Right ventricle myocardium inferior (tissue), 1 donor: ENCODE results near the gene SBF2. TPM values are rescaled to one million over a fixed set of nuclear protein-coding genes. Genes with fewer than 3 reads are reported as not detected.

Source experiments
- ATAC-seq: fragments of 200-7000 bp; cut with Tn5 transposase; one replicate; pipeline ENCODE4 v1.9.1; 2020; ENCODE audit warnings: mild to moderate bottlenecking, moderate library complexity
- DNase-seq: peaks from one replicate; pipeline ENCODE4 v3.0.0; 2021; ENCODE audit errors: missing footprints
- intact Hi-C: fragments of 100-400 bp; cut with DNase I; formaldehyde crosslinking; loops from one replicate; pipeline ENCODE4 v1.11.0; 2022
- total RNA-seq: library from RNA; stranded (reverse); fragmentation: NEBNext Ultra II Directional; extraction: Animal tissue kit (Norgen Biotek cat#: 25700); gene quantifications from one replicate; pipeline ENCODE4 v1.2.1, GENCODE V29; 2021
- donor health status: DM: no; HTN: yes; CAD: no; lungs with severe emphysema.

Gene SBF2
- total RNA-seq, 1 donor from 2014 or later: 16.7 TPM

- ATAC-seq: peak; percentile 85
- peak; percentile 79 for DNase-seq
- intact Hi-C loops: no loop called here
These were observed 528.5 kb downstream of the SBF2 start for GRCh38 chr11:9765320-9766101.

DNA sequence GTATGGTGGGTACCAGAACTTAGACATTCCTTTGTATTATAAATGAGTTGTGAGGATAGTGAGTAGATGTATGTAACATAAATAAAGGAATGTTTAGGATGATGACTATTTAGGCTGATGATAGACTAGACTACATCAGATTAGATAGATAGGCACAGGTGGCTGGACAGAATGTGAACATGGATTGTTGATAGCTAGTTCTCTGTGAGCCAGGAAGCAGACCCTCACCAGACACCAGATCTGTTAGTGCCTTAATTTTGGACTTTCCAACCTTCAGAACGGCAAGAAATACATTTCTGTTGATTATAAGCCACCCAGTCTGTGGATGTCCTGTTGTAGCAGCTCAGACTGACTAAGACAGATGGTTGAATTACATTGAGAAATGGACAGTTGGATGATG is 530.7 kb downstream of the SBF2 start:
- DNase-seq (no peak), ATAC-seq (no peak)
- intact Hi-C loops: loop anchor here (5.0 kb wide), 1 partner anchor 39 kb away; no protein-coding TSS in a partner anchor

- intact Hi-C loops: loop anchor here (5.0 kb wide), 1 partner anchor 40 kb away; no protein-coding TSS in a partner anchor
- DNase-seq (no peak), ATAC-seq (no peak)
These were observed 531.5 kb downstream of the SBF2 start for GRCh38 chr11:9762531-9762930.

DNA sequence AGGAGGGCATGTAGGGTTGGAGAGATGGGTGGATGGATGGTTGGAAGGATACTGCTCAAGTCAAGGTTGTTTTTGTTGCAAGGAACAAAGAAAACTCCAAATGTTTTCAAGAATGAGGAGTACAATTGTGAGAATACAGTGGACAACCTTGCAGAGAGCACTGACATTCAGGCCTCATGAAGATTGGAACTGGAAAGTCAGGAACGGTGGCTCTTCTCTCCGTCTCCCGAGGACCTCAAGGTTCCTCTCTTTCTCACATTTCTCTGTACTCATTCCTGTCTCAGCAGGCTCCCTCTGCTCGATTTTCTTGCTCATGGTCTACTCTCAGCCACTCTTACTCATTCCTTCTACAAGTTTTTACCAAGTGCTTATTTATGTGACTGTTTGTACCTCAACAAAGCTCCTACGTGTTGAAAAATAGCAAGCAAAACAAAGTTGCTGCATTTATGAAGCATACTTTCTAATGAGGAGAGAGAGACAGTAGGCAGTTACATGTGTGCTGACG is 532.5 kb downstream of the SBF2 start:
- no peak for ATAC-seq
- intact Hi-C loops: loop anchor here (5.0 kb wide), 1 partner anchor 41 kb away; no protein-coding TSS in a partner anchor
- no peak for DNase-seq

DNA sequence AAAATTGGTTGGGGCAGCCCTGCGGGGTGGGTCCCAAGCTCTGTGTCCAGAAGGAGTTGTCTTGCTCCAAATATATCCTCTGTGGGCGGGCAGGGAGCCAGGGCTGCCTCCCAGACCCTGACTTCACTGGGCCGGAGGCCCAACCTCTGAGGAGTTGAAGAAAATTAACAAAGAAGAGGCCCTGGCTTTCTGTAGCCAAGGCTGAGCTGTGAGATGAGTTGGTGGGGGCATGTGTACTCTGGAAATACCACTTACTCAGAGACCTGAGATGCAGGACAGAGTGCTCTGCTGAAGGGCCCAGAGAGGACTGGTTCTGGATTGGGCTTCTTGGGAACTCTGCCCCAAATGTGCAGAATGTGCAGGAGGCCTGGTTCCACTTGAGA is 533.8 kb downstream of the SBF2 start:
- DNase-seq: peak; percentile 95
- intact Hi-C loops: loop anchor here (5.0 kb wide), 1 partner anchor 42 kb away; no protein-coding TSS in a partner anchor
- peak; percentile 66 for ATAC-seq

DNA sequence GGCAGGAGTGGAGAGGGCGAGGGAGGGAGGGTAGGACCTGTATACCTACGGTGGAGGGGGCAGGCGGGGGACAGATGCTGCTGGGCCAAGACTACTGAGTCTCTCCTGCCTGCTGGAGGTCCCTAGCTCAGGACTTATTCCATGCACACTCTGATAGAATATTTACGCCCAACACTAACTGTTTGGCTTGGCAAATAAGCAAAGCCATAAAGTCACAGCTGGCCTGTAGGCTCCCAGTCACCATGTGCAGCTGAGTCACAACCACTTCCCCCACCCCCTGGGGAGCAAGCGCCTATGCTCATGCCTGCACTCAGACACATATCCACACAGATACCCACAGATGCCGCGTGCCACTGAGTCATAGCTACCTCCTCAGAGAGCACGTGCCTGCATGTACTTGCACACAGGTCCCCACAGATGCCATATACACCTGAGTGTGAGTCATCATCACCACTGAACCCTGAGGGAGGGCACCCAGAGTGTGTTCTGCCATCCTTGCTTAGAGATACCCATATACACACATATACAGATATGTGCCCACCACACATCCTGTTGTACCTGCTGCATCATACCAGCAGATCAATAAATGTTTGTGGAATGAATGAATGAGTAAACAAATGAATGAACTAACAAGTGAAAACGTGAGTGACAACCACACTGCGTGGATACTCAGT is 534.4 kb downstream of the SBF2 start:
- ATAC-seq: peak; percentile 58
- DNase-seq: peak; percentile 88
- intact Hi-C loops: loop anchor here (2.0 to 5.0 kb wide), 3 partner anchors 43 to 187 kb away; partner anchors contain the start of gene WEE1

- peak; percentile 92 for DNase-seq
- peak; percentile 82 for ATAC-seq
- intact Hi-C loops: loop anchor here (1.0 to 5.0 kb wide), 5 partner anchors 62 to 564 kb away; partner anchors contain the start of gene WEE1
These were observed 535.1 kb downstream of the SBF2 start for GRCh38 chr11:9758637-9759518.

DNA sequence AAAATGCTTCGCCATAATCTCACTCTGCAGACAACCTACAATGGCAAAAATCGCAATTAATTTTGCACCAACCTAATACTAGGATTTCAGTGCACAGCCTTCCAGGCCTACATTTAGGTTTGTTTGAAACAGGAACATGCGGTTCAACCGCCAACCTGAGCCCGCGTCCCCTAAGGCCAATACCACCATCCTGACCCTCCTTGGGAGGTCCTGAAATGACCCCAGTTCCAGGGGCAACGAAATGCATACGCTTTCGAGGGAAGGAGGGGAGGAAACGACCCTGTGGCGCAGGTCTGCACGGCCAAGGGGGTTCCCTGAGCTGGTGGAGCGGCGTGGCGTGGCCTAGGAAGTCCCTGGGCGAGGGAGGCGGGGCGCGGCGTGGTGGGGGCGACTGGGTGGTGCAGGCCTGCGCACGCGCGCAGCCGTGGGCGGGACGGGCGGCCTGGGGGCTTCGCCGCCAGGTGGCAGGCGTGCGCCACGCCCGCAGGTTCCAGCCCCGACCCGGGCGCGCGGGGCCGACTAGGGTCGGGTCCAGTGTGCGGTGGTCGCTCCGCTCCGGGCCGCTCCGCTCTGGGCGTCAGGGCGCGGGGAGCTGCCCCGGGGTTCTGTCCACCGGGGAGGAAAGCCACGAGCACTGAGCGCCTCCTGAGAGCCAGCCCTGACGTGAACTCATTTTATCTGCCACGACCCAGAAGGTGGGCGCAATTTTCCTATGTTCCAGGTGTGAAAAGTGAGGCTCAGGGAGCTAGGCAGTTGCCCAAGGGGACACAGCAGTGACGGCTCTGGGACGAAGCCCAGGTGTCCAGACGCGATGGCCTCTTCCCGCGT is 536.0 kb downstream of the SBF2 start:
- ATAC-seq (peak; percentile 73), DNase-seq (peak; percentile 95)
- intact Hi-C loops: loop anchor here (1.0 to 5.0 kb wide), 5 partner anchors 63 to 565 kb away; partner anchors contain the start of gene WEE1

DNA sequence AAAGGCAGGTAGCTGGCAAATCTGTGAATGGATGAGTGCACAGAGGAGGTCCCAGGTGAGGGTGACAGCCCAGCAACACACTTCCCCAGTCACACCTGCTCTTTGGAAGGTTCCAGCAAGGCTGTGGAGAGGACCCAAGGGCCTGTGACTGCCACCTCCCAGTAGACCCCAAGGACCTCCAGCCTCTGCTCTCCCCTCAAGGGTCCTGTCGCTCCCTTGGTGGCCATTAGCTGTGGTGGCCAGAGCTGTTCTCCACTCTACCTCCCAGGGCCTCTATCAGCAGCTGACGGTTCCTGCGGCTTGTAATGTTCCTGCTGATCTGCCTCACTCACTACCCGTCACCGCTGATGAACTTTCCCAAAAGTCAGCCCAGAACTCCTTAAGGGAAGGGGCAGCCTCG is 537.1 kb downstream of the SBF2 start:
- DNase-seq: no peak
- intact Hi-C loops: loop anchor here (5.0 kb wide), 1 partner anchor 185 kb away; the partner anchor contains the start of gene WEE1
- ATAC-seq: no peak

DNA sequence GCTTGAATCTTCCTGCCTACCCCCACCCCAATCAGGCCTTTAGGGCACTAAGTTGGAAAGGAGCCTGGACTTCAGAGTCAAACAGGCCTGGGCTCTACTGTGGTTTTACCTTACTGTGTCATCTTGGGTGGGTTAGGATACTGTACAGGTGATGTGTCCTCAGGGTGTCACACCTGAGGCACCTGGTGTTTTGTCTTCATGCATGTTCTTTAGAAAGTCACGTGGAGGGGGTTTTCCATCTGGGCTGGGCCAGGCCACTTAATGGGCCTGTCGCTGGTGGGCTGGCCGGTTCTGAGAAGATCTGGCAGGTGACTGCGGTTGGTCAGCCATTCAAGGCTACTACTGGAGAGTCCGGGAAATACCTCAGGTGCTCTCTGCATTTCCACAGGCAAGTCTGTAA is 537.6 kb downstream of the SBF2 start:
- intact Hi-C loops: loop anchor here (5.0 kb wide), 1 partner anchor 184 kb away; the partner anchor contains the start of gene WEE1
- ATAC-seq (no peak), DNase-seq (no peak)

- intact Hi-C loops: loop anchor here (5.0 kb wide), 1 partner anchor 183 kb away; the partner anchor contains the start of gene WEE1
These were observed 538.3 kb downstream of the SBF2 start for GRCh38 chr11:9755561-9756185.

DNA sequence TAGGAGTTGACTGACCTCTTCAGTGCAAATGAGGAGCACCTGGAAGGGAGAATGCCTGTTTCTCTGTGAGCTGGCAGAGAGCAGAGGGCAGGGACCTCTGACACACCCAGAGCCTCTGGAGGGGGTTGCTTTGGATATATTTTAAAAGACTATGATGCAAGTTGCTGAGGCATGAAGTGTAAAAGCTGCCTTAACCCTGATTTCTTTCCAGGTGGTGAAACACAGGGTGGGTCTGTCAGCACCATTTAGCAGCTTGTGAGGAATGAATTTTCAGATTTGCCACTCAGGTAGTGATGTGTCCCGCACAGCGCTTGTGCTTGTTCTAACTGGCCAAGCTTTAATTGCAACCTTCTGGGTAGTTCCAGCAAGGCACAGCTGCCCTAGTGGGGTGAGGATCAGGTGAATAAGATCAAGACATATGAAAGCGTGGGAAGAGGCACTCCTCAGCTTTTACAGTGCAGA is 540.0 kb downstream of the SBF2 start:
- DNase-seq: no peak
- intact Hi-C loops: no loop called here

More at GRCh38 chr11:9755561-9756185, 538.3 kb downstream of the SBF2 start:
- DNase-seq (no peak), ATAC-seq (no peak)

DNA sequence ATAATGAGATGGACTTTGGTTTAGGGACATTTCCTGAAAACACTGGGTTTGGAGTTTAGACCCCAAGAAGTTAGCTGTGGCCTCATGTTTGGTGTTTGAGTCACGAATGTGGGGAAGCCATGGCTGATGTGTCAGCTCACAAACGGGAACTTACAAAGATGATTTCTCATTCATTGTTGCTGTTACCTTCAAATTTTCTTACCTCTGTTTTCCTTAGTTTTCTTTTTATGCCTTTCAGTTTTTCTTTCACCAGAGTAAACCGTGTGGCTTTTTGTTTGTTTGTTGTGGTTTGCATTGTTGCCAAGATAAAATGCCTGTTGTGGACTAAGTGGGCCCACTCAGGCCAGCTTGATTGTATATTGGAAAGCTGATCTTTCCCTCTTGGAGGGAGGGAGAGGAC is 541.0 kb downstream of the SBF2 start:
- intact Hi-C loops: no loop called here
- ATAC-seq (no peak), DNase-seq (no peak)

More for the DNA sequence above, 540.0 kb downstream of the SBF2 start:
- no peak for ATAC-seq

- no peak for DNase-seq
- intact Hi-C loops: no loop called here
- peak; percentile 52 for ATAC-seq
These were observed 541.9 kb downstream of the SBF2 start for GRCh38 chr11:9752091-9752490.

GRCh38 chr11:9750551-9750950 is 543.5 kb downstream of the SBF2 start:
- intact Hi-C loops: no loop called here
- no peak for DNase-seq
- no peak for ATAC-seq

DNA sequence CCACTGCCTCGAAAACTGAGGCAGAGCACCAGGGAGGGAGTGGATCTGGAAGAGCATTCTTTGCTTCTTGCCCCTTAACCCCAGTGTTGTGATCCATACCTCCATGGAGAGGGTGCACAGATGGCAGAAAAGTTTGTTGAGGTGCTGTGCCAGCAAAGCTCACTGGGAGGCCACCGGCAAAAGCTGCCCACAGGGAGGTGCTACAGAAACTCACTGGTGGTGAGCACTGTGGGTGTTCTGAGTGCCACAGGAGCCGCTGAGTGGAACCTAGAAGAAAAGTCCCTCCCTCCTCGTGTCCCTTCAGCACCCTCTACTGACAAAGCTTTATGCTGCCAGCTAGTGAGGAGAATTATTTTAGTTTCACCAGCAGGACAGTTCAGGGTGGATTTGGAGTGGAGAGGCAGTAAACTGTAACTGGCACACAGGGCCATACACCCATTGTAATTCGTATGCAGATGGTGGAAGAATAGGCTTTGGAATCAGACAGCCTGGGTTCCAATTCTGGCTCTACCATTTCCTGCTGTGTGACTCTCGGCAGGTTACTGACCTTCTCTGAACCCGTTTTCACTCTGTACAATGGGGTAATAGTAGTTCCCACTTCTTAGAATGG is 545.6 kb downstream of the SBF2 start:
- ATAC-seq: peak; percentile 88
- intact Hi-C loops: loop anchor here (2.0 to 5.0 kb wide), 2 partner anchors 136 to 211 kb away; no protein-coding TSS in a partner anchor
- DNase-seq: no peak
